Activated T-helper 1 cell treated with anti-CD3 and anti-CD28 coated beads, Interleukin-2, amount 50 U/mL, for 16 hours (primary cell): ENCODE results near the gene MACROD2.

Experiments
- DNase-seq, 2 donors: peaks; one replicate each; pipeline ENCODE4 v3.0.0-alpha.2; 2020; ENCODE audit warnings: low read depth in 1 of 2, low spot score in 1 of 2

MACROD2 gene

DNA sequence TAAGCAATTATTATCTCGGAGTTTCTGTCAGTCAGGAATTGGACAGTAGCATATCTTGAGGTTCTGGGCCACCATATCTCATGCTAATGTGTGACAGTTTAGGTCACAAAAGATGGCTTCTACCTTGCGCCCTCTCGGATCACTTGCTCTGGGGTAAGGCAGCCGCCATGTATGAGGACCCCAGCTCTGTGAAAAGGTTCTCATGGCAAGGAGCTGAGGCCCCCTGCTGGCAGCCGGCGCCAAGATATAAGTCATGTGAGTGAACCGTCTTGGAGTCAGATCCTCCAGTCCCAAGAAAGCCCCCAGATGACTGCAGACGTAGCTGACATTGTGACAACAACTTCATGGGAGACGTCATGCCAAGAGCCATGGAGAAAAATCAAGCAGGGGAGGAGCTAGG lies 1907.2 kb downstream of the MACROD2 start:
- DNase-seq, result no peak

DNA sequence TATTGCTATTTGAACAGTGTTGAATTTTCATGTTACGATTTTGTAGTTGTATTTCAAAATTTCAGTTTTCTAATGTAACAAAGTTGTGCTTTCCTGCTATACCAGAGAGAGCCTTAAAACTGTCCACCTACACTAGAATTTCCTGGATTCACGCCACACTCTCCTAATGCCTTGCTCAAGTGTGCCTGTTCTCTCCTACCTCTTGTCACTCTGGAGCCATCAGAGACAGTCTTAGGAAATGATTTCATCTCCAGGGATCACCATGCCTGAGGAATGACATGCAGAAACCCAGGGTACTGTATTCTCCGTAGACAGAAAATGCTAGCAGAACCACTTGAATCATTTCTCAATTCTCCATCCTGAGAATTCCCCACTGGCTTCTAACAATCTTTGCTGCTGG lies 1910.3 kb downstream of the MACROD2 start:
- DNase-seq, result no peak

DNA sequence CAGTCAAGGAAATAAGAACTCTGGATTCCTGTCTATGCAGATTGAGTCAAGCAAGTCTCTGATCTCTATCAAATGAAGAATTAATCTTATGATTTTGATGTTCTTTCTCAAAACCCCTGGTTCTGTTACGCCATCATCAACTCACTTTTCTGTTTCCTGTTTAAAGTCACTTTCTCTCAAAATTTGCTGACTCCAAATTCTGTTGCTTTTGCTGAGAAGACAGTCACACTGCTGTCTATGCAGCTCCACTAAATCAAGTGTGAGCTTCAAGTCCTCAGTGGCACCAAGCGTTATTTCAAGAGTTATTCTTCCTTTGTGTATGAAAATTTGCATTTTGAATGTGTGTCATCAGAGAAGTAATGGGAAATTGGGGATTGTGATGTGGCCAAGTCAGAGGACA lies 1914.7 kb downstream of the MACROD2 start:
- DNase-seq, result no peak

DNA sequence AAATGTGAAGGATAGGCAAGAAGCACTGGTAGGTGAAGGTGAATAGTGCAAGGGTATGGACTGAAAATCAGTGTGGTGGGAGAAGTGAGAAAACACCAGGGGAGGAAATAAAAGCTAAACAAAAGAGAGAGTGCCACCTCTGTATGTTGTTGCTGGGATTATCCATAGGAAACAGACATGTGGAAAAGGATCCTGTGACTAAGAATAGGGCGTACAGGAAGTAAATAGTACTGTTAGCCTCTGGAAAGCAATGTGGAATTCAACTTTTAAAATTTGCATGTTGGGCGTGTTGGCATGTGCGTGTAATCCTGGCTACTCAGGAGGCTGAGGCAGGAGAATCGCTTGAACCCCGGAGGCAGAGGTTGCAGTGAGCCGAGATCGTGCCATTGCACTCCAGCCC lies 1916.3 kb downstream of the MACROD2 start:
- DNase-seq, result no peak

DNA sequence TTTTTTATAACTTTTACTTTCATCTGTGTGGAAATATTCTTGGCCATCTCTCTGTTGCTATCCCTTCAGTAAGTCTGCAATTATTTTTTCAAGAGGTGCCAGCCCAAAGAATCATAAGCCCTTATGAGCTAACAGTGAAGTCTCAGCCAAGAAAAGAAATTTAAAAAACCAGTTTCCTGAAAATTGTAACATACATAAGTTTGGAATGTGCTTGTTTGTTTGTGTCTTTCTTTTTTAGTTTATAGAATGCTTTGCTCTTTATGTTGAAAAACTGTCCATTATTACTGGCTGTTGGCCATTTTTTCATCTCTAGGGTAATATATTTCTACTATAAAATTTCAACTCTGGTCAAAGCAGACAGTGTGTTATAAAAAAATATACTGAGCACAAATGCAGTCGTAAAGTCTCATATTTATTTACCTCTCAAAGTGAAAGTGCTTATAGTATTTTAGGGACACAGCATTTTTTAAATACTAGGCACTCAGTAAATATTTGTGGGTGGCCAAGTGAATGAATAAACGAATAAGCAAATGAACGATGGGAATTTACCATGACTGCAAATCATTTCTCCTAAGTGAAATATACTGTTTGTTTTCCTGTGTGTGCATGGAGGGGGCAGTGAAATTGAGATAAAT lies 1918.2 kb downstream of the MACROD2 start:
- no peak for DNase-seq

DNA sequence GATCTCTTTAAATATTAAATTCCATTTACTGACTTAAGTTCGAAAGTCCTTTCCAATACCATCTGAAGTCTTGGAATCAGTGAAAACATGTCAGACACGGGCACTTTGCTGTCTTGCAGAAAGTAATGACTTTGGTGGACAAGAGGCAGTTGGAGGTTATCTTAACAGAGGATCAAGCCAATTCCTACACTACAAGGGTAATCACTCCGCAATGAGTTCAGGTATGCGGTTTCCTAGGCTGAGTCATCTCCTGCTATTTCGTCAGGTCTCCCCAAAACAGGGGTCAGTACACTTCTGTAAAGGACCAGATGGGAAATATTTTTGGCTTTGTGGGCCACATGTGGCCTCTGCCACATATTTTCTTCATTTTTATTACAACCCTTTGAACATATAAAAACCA lies 1921.3 kb downstream of the MACROD2 start:
- no peak for DNase-seq

DNA sequence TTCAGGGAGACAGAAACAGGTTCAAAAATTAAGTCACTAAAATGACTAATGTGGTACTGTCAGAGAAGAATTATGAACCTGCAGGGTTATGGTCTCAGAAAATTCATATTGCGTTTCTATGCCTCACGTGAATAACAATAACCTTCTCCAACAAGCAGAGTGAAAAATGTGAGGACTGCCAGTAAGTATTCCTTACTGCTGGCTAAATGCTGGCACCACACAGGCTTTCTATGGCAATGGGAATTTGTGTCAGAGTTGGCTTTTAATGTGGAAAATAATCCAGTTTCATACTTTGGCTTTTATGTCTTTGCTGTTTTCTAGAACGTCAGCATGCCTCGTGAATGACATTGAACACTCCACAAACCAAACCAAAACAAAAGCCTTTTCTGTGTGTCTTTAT lies 1922.0 kb downstream of the MACROD2 start:
- DNase-seq, result no peak

DNA sequence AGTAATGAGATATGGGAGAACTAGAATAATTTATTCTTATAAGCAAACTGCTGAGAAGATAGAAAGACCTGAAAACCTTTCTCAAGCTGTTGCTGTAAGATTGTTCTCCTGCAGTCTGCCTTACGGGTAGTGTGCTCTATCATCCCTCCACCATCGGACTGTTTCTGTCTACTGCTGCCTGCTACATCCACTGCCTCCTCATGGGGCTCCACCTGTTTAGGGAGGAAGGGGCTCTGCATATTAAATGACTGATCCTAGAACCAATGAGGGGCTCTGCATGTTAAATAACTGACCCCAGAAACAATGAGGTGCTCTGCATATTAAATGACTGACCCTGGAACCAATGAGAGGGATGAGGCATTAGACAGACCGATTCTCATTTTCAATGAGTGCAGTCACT lies 1923.3 kb downstream of the MACROD2 start:
- no peak for DNase-seq

DNA sequence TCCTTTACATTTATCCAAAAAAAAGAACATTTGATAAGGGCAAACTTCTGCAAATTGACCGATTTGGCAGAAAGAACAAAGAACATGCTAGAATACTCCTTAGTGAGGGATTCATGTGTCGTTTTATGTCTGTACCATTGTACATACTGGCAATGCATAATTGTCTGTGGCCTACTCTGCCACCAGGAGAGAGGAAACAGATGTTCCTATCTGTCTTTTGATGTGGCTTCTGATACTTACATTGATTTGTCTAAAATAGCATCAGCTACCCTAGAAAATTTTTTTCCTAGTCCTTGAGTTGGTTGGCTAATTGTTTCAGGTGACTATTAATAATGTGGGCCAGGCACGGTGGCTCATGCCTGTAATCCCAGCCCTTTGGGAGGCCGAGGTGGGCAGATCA lies 1923.8 kb downstream of the MACROD2 start:
- no peak for DNase-seq

DNA sequence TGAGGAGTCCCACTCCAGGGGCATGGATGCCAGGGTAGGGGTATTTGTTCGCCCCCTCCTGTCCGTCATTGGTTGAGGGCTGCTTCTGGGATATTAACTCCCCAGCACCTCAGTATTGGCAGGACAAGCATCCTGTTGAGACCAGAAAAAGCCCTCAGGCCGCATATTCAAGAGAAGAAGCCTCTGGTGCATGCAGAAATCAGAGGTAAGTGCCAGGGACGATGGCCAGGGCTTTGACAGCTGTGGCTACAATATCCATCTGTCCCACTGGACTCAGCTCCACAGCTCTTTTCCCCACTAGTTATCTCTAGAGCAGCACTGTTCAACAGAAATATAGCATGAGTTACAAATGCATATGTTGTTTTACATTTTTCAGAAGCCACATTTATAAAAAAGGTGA lies 1926.6 kb downstream of the MACROD2 start:
- no peak for DNase-seq

DNA sequence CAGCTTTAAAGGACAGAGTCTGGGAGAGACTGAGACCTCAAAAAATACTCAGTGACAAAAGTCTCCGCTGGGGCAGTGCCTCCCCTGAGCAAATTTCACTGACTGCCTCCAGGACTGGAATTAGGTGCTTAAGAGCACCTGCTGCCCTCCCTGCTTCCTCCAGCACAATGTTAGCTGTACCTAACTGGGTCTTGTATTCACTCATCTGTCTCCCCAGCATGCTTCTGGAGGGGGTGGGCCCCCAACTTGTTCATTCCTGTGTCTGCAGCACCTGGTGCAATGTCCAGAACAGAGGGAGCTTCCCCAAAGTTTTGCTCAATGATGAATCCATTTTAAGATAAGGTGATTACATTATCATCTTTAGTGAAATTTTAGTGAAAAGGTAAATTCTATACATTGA lies 1927.2 kb downstream of the MACROD2 start:
- no peak for DNase-seq

DNA sequence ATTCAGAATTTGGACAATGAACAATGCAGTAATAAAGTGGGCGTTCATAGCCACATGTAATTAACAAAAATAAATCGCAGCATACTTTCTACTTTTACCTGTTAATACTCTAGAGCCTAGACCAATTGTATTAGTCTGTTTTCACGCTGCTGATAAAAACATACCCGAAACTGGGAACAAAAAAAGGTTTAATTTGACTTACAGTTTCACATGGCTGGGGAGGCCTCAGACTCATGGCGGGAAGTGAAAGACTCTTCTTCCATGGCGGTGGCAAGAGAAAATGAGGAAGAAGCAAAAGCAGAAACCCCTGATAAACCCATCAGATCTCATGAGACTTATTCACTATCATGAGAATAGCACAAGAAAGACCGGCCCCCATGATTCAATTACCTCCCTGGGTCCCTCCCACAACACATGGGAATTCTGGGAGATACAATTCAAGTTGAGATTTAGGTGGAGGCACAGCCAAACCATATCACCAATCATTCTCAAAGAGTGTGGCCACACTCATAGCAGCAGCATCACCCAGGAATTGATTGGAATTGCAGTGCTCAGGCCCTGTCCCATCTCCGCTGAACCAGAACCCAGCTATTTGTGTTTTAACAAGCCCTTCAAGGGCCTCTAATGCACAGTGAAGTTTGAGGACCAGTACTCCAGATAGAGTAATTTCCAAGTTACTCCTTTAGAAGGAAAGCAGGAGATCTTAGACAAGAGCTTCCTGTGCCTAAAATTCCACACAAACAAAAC lies 1927.9 kb downstream of the MACROD2 start:
- DNase-seq, result no peak

DNA sequence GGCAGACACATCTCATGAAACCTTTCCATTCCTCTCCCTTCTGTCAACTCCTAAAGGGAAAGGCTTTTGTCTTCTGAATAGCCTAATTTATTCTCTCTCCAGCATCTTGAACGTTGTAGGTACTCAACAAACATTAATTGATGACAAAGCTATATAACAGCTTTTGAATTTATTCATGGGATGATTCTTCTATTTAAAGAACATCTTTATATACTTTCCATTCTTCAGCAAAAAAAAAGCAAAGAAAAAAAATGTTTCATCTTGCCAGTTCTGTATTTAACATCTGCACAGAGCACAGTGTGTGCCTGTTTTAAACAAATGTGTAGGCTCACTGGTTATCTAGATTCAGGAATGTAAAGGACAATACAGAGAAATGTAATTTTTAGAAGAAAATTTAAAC lies 1929.2 kb downstream of the MACROD2 start:
- no peak for DNase-seq

DNA sequence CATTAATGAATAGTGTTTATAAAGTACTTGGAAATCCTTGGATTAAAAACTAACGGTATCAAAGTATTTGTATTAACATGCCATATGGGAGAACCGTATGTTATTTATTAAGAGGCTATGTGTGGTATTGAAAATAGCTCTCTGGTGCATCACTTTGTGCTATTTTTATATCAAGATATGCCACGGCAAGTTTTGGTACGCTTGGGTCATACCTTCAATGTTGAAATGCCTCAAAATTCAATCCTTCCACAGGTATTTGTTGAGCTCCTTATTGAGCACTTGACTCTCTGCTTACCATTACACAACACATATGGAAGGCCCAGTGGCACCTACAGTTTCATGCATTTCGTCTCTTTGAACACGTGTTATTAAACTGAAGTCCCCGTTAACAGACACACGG lies 1930.1 kb downstream of the MACROD2 start:
- DNase-seq, result no peak

DNA sequence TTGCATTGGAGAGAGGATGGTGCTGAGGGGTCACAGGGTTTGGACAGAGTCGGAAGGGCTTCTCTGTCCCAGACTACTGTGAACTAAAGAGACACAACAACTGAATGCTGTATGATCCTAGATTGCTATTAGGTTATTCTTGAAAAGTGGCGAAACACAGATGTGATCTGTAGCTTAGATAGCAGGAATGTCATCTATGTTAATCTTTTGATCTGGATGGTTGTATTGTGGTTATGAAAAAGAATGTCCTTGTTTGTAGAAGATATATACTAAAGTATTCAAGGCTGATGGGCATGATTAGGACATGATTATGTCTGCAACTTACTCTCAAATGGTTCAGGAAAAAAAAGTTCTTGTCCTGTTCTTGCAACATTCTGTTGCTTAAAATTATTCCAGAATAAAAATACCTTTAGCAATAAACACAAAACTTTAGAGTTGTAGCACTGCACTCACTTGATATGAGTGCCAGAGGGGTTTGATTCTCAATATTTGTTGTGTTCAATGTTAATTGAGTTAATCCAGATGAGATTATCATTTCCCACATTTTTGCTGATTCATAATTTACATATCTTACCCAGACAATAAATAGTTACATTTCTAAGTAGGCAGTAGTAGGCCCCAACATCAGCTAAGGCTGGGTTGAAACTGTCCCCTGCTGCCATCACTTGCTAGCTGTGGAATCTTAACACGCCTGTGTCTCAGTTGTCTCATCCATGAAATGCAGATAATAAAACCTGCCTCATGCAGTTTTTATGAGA lies 1932.8 kb downstream of the MACROD2 start:
- no peak for DNase-seq

DNA sequence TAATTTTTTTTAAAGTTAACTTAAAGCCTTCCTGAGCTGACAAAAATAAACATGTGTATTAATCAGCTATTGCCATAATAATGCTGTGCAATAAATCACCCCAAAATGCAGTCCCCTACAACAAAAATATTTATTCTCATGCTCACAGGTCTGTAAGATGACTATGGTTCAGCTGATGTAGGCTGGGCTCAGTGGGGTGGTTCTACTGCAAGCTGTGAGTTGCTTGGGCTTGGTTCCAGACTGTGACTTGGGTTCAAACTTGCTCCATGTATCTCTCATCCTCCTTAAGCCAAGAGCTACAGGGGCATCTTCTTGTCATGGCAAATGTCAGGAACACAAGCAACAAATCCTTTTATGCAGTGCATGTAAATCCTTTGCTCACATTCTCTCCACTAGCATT lies 1933.6 kb downstream of the MACROD2 start:
- DNase-seq, result no peak

DNA sequence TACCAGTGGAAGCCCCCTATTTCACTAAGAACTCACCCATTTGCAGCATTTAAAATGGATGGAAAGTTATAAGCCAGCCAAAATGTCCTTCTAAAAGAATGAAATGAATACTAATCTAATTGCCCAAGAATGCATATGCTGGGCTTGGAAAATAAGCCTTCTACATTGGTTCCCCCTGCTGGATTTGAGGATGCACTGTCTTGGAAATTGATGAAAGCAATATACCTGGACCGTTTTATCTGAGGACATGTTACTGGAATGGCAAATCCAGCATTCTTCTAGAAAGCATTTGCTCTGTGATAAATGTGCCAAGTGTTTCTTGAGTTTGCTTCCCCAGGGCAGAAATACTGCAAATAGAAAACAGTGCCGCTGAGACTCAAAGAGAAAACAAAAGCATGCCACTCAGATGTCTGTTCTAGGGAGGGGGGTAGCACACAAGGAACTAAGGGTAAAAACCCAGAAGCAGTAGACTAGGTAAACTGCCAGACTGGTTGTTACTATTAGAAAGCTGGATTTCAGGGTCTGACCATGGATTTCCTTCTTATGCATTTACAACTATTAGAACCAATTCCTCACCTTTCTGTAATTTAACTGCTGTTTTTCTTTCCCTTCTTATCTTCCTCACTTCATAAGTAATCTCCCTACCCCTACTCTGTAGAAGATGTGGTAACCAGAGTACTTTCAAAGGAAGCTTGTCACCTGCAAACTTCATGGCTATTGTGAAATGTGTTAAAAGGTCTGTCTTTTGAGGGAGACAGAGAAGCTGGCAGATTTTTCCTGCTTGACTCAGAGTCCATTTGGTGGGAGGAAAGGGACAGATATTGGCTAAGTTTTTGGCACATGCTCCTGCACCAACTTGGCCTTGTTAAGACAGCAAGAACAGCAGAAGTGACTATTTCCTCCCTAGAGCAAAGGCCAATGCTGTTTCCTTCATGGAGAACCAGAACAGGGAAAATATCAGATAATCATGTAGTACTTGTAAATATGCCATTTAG lies 1935.3 kb downstream of the MACROD2 start:
- DNase-seq, result no peak

DNA sequence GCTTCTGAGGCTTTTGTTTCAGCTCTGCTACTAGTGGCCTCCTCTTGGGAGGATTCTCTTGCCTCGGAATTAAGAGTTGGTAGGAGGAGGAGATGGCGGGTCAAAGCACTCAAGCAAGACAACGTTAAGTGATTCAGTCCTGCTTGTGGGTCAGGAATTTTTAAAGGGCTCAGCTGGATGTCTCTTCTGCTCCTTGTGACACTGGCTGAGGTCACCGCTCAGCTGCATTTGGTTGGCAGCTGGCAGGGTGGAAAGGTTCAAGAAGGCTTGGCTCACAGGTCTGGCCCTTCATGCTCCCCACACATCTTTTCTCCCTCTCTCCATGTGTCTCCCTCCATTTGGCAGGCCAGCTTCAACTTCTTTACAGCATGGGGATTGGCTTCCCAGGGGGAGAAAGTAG lies 1936.6 kb downstream of the MACROD2 start:
- DNase-seq, result no peak

DNA sequence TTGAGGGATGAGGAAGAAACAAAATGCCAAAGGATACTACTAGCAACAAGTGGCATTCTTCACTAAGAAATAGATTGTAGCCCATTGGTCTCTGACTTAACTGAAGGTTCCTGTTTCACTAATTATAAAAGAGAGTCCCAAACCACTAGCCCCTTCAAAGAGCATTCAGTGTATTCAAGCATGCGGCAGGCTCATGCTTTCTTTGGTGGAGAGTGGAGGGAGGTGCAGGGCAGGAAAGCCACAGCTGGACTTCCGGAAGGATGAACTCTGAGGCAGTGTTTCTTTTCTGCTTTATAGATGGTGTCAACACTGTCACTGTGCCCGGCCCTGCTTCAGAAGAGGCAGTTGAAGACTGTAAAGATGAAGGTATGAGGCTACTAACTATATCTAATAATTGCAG lies 1941.9 kb downstream of the MACROD2 start:
- DNase-seq, result no peak

DNA sequence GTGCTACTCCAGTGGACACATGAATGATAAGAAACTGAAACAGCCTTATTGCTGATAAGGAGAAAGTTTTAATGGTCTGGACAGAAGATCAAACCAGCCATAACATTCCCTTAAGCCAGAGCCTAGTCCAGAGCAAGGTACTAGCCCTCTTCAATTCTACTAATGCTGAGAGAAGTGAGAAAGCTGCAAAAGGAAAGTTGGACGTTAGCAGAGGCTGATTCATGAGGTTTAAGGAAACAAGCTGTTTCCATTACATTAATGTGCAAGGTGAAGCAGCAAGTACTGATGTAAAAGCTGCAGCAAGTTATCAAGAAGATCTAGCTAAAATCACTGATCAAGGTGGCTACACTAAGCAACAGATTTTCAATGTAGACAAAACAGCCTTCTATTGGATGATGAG lies 1943.5 kb downstream of the MACROD2 start:
- no peak for DNase-seq

DNA sequence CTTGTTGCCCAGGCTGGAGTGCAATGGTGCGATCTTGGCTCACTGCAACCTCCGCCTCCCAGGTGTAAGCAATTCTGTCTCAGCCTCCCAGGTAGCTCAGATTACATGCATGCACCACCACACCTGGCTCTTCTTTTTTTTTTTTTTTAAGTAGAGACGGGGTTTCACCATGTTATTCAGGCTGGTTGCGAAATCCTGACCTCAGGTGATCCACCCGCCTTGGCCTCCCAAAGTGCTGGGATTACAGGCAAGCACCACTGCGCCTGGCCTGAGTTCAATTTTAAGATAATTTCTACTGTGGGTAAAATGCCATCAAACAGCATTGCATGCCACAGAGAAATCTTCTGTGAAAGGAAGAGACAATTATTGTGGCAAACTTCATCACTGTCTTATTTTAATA lies 1944.8 kb downstream of the MACROD2 start:
- no peak for DNase-seq
